Ishikawa (cell line): Measurements from ENCODE around the gene UTP25.

Experiments
- CREB1 ChIP-seq: IDR thresholded peaks from 2 replicates; pipeline ENCODE4 v1.6.1; 2012; ENCODE audit warnings: low read depth
- EP300 ChIP-seq: IDR thresholded peaks from 2 replicates; pipeline ENCODE4 v1.6.1; 2012; ENCODE audit warnings: borderline replicate concordance
- TAF1 ChIP-seq: IDR thresholded peaks from 2 replicates; pipeline ENCODE4 v1.6.1; 2012; ENCODE audit warnings: low read depth, mild to moderate bottlenecking
- TCF12 ChIP-seq: IDR thresholded peaks from 2 replicates; pipeline ENCODE4 v1.6.1; 2012; ENCODE audit warnings: low read depth
- TF ChIP-seq, protein P1 (sequence below): IDR thresholded peaks from 2 replicates; pipeline ENCODE4 v1.6.1; 2012; ENCODE audit warnings: low read depth, mild to moderate bottlenecking
- TF ChIP-seq, protein P2 (sequence below): IDR thresholded peaks from 2 replicates; pipeline ENCODE4 v1.6.1; 2012

GRCh38 chr1:209816923-209817322, 10.8 kb upstream of the UTP25 start:
- TF ChIP-seq, protein P1, sequence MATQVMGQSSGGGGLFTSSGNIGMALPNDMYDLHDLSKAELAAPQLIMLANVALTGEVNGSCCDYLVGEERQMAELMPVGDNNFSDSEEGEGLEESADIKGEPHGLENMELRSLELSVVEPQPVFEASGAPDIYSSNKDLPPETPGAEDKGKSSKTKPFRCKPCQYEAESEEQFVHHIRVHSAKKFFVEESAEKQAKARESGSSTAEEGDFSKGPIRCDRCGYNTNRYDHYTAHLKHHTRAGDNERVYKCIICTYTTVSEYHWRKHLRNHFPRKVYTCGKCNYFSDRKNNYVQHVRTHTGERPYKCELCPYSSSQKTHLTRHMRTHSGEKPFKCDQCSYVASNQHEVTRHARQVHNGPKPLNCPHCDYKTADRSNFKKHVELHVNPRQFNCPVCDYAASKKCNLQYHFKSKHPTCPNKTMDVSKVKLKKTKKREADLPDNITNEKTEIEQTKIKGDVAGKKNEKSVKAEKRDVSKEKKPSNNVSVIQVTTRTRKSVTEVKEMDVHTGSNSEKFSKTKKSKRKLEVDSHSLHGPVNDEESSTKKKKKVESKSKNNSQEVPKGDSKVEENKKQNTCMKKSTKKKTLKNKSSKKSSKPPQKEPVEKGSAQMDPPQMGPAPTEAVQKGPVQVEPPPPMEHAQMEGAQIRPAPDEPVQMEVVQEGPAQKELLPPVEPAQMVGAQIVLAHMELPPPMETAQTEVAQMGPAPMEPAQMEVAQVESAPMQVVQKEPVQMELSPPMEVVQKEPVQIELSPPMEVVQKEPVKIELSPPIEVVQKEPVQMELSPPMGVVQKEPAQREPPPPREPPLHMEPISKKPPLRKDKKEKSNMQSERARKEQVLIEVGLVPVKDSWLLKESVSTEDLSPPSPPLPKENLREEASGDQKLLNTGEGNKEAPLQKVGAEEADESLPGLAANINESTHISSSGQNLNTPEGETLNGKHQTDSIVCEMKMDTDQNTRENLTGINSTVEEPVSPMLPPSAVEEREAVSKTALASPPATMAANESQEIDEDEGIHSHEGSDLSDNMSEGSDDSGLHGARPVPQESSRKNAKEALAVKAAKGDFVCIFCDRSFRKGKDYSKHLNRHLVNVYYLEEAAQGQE: no peak
- TF ChIP-seq, protein P2, sequence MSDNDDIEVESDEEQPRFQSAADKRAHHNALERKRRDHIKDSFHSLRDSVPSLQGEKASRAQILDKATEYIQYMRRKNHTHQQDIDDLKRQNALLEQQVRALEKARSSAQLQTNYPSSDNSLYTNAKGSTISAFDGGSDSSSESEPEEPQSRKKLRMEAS: no peak
- no peak for TF ChIP-seq EP300
- TF ChIP-seq TCF12: no peak
- no peak for TF ChIP-seq TAF1
- no peak for TF ChIP-seq CREB1
